ENCODE results near the gene KCTD1.

- no peak for TF ChIP-seq CTCF (conservative IDR thresholded peaks at IDR 0.05; ENCODE audit: low read length)
- TF ChIP-seq EZH2phosphoT487 (IDR thresholded peaks at IDR 0.05; ENCODE audit: borderline replicate concordance, low read depth, low read length) = no peak
These were observed 31.7 kb upstream of the KCTD1 start for GRCh38 chr18:26579941-26580618.

Measured in OCI-LY7 (cell line).